22Rv1 (cell line): ENCODE results near the gene VSTM1.

Experiments
- ZFX ChIP-seq: fragments of 450-650 bp; IDR thresholded peaks from 2 replicates; pipeline ENCODE4 v1.6.1; 2017; ENCODE audit warnings: antibody characterized with exemption, borderline replicate concordance
- TF ChIP-seq, protein P1 (sequence below): fragments of 450-650 bp; IDR thresholded peaks from 2 replicates; pipeline ENCODE4 v1.5.1; 2017; ENCODE audit warnings: mild to moderate bottlenecking

- TF ChIP-seq, protein P1, sequence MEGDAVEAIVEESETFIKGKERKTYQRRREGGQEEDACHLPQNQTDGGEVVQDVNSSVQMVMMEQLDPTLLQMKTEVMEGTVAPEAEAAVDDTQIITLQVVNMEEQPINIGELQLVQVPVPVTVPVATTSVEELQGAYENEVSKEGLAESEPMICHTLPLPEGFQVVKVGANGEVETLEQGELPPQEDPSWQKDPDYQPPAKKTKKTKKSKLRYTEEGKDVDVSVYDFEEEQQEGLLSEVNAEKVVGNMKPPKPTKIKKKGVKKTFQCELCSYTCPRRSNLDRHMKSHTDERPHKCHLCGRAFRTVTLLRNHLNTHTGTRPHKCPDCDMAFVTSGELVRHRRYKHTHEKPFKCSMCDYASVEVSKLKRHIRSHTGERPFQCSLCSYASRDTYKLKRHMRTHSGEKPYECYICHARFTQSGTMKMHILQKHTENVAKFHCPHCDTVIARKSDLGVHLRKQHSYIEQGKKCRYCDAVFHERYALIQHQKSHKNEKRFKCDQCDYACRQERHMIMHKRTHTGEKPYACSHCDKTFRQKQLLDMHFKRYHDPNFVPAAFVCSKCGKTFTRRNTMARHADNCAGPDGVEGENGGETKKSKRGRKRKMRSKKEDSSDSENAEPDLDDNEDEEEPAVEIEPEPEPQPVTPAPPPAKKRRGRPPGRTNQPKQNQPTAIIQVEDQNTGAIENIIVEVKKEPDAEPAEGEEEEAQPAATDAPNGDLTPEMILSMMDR = no peak
- no peak for TF ChIP-seq ZFX
Measured at GRCh38 chr19:54062643-54063042, 1.1 kb downstream of the VSTM1 start.
